Measurements from ENCODE around the gene AICDA.
"Not testable (repeated sequence)": the region's sequence is repeated elsewhere in the genome, so short reads cannot be mapped to it uniquely, and the experiment has no call there.

The AICDA gene

GRCh38 chr12:8637244-8637643, 24.6 kb upstream of the AICDA start:
- no peak for DNase-seq (ENCODE audit: insufficient read length)
- TF ChIP-seq TAF1 (IDR thresholded peaks at IDR 0.05; ENCODE audit: borderline replicate concordance, low read depth, low read length) = no peak
- TF ChIP-seq POLR2AphosphoS5 (IDR thresholded peaks at IDR 0.05; ENCODE audit: low read depth, low read length) = no peak
- no peak for FAIRE-seq

- DNase-seq (ENCODE audit: insufficient read length) (no peak), FAIRE-seq (no peak)
- TF ChIP-seq POLR2A (IDR thresholded peaks at IDR 0.05; ENCODE audit: low read depth, low read length) = no peak
- TF ChIP-seq TAF1 (IDR thresholded peaks at IDR 0.05; ENCODE audit: borderline replicate concordance, low read depth, low read length) = no peak
- no peak for TF ChIP-seq POLR2AphosphoS5 (IDR thresholded peaks at IDR 0.05; ENCODE audit: low read depth, low read length)
Measured at GRCh38 chr12:8636581-8636980, 23.9 kb upstream of the AICDA start.

GRCh38 chr12:8636007-8636346, 23.3 kb upstream of the AICDA start:
- FAIRE-seq; DNase-seq (ENCODE audit: insufficient read length): not testable (repeated sequence)

- DNase-seq (ENCODE audit: insufficient read length); FAIRE-seq: not testable (repeated sequence)
Measured at GRCh38 chr12:8635342-8636006, 22.8 kb upstream of the AICDA start.

GRCh38 chr12:8630131-8630530, 17.5 kb upstream of the AICDA start:
- no peak for FAIRE-seq
- no peak for TF ChIP-seq POLR2AphosphoS5 (IDR thresholded peaks at IDR 0.05; ENCODE audit: low read depth, low read length)
- TF ChIP-seq TAF1 (IDR thresholded peaks at IDR 0.05; ENCODE audit: borderline replicate concordance, low read depth, low read length) = no peak
- DNase-seq (ENCODE audit: insufficient read length) = no peak

- TF ChIP-seq TAF1 (IDR thresholded peaks at IDR 0.05; ENCODE audit: borderline replicate concordance, low read depth, low read length) (no peak), POLR2A (IDR thresholded peaks at IDR 0.05; ENCODE audit: low read depth, low read length) (no peak), POLR2AphosphoS5 (IDR thresholded peaks at IDR 0.05; ENCODE audit: low read depth, low read length) (0 out of 2 replicates have a peak, but pooled peaks have one; percentile 7)
- DNase-seq (ENCODE audit: insufficient read length) (no peak), FAIRE-seq (peak; percentile 95)
Measured at GRCh38 chr12:8629486-8630033, 16.9 kb upstream of the AICDA start.

- no peak for FAIRE-seq
- no peak for TF ChIP-seq TAF1 (IDR thresholded peaks at IDR 0.05; ENCODE audit: borderline replicate concordance, low read depth, low read length)
- TF ChIP-seq POLR2A (IDR thresholded peaks at IDR 0.05; ENCODE audit: low read depth, low read length) = no peak
- TF ChIP-seq POLR2AphosphoS5 (IDR thresholded peaks at IDR 0.05; ENCODE audit: low read depth, low read length) = no peak
- no peak for DNase-seq (ENCODE audit: insufficient read length)
Measured at GRCh38 chr12:8628731-8629130, 16.1 kb upstream of the AICDA start.

- not testable (repeated sequence) for DNase-seq (ENCODE audit: insufficient read length); FAIRE-seq
Measured at GRCh38 chr12:8624750-8625149, 12.1 kb upstream of the AICDA start.

GRCh38 chr12:8622646-8623045, 10.0 kb upstream of the AICDA start:
- no peak for FAIRE-seq
- TF ChIP-seq TAF1 (IDR thresholded peaks at IDR 0.05; ENCODE audit: borderline replicate concordance, low read depth, low read length) (no peak), POLR2A (IDR thresholded peaks at IDR 0.05; ENCODE audit: low read depth, low read length) (no peak), POLR2AphosphoS5 (IDR thresholded peaks at IDR 0.05; ENCODE audit: low read depth, low read length) (no peak)
- no peak for DNase-seq (ENCODE audit: insufficient read length)

- DNase-seq (ENCODE audit: insufficient read length) = no peak
- FAIRE-seq = no peak
- TF ChIP-seq POLR2AphosphoS5 (IDR thresholded peaks at IDR 0.05; ENCODE audit: low read depth, low read length) (no peak), TAF1 (IDR thresholded peaks at IDR 0.05; ENCODE audit: borderline replicate concordance, low read depth, low read length) (no peak), POLR2A (IDR thresholded peaks at IDR 0.05; ENCODE audit: low read depth, low read length) (no peak)
Measured at GRCh38 chr12:8615206-8615605, 2.5 kb upstream of the AICDA start.

GRCh38 chr12:8613881-8614280, 1.2 kb upstream of the AICDA start:
- not testable (repeated sequence) for DNase-seq (ENCODE audit: insufficient read length); FAIRE-seq

GRCh38 chr12:8609061-8609570, 3.5 kb downstream of the AICDA start:
- DNase-seq (ENCODE audit: insufficient read length) (no peak), FAIRE-seq (peak; percentile 86)

GRCh38 chr12:8606890-8607289, 5.8 kb downstream of the AICDA start:
- DNase-seq (ENCODE audit: insufficient read length) = no peak
- no peak for TF ChIP-seq POLR2AphosphoS5 (IDR thresholded peaks at IDR 0.05; ENCODE audit: low read depth, low read length)
- no peak for TF ChIP-seq POLR2A (IDR thresholded peaks at IDR 0.05; ENCODE audit: low read depth, low read length)
- TF ChIP-seq TAF1 (IDR thresholded peaks at IDR 0.05; ENCODE audit: borderline replicate concordance, low read depth, low read length) = no peak
- FAIRE-seq = peak; percentile 51

More at GRCh38 chr12:8609061-8609570, 3.5 kb downstream of the AICDA start:
- TF ChIP-seq POLR2AphosphoS5 (IDR thresholded peaks at IDR 0.05; ENCODE audit: low read depth, low read length) (peak; percentile 78), POLR2A (IDR thresholded peaks at IDR 0.05; ENCODE audit: low read depth, low read length) (peak; percentile 73; the same call in 1 of the 2 replicates), TAF1 (IDR thresholded peaks at IDR 0.05; ENCODE audit: borderline replicate concordance, low read depth, low read length) (no peak)
